Urothelium cell line (cell line): ENCODE measurements around the gene NDUFA6.

ENCODE experiments used
- DNase-seq: peaks from one replicate; pipeline ENCODE4 v3.0.0; 2011; ENCODE audit warnings: low spot score, mixed read lengths
- FAIRE-seq: peaks from 2 replicates; lab custom pipeline; 2011; peaks lifted over from hg19 to GRCh38; lab: Jason Lieb, UNC

The NDUFA6 gene

GRCh38 chr22:42039271-42039670, 51.3 kb downstream of the NDUFA6 start:
- FAIRE-seq (no peak), DNase-seq (no peak)
